A673 (cell line): ENCODE data around the gene PPP1R12A.

ENCODE experiments used
- EZH2 ChIP-seq: fragments of 200-600 bp; sonication (generic); IDR thresholded peaks from 2 replicates; pipeline ENCODE4 v1.6.1; 2017; ENCODE audit warnings: borderline replicate concordance, low read depth, mild to moderate bottlenecking, mixed read lengths, antibody characterized with exemption, low read length; ENCODE audit not compliant: poor library complexity, severe bottlenecking
- TF ChIP-seq, protein P1 (sequence below): fragments of 300-800, 200-600 bp; sonication (generic); conservative IDR thresholded peaks from 2 replicates; pipeline ENCODE4 v1.5.1; 2017; ENCODE audit warnings: low read depth, mild to moderate bottlenecking, antibody characterized with exemption, low read length, moderate library complexity, mixed read lengths

DNA sequence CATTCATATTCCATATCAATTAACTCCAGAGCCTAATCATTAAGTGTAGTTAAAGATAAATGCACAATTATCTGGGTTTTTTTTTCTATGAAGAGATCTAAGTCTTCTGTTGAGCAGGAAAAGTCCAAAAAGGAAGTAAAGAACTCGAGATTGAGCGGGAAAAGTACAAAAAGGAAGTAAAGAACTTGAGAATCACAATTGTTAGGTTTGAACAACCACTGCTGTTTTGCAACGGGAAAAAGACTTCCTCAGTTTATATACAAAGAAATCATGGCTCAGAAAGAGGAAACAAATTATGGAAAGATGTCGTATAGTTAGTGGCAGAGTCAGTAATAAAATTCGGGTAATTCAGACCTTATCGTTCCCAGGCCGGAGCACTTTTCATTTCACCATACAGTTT, 63.3 kb downstream of the PPP1R12A start:
- TF ChIP-seq, protein P1, sequence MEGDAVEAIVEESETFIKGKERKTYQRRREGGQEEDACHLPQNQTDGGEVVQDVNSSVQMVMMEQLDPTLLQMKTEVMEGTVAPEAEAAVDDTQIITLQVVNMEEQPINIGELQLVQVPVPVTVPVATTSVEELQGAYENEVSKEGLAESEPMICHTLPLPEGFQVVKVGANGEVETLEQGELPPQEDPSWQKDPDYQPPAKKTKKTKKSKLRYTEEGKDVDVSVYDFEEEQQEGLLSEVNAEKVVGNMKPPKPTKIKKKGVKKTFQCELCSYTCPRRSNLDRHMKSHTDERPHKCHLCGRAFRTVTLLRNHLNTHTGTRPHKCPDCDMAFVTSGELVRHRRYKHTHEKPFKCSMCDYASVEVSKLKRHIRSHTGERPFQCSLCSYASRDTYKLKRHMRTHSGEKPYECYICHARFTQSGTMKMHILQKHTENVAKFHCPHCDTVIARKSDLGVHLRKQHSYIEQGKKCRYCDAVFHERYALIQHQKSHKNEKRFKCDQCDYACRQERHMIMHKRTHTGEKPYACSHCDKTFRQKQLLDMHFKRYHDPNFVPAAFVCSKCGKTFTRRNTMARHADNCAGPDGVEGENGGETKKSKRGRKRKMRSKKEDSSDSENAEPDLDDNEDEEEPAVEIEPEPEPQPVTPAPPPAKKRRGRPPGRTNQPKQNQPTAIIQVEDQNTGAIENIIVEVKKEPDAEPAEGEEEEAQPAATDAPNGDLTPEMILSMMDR: no peak
- no peak for TF ChIP-seq EZH2
